Head of caudate nucleus (tissue), 42 donors: Measurements from ENCODE around the gene NBPF12.
A peak's percentile ranks its signal among the peaks of the same experiment; 100 is the strongest.
"Not testable (repeated sequence)": the region's sequence is repeated elsewhere in the genome, so short reads cannot be mapped to it uniquely, and the experiment has no call there.

ENCODE experiments used
- DNase-seq, 42 donors: peaks; one replicate each; pipeline versions ENCODE4 v3.0.0 to v3.0.0-alpha.2; 2020 to 2021; ENCODE audit warnings: mixed read lengths in 7 of 42
- intact Hi-C: fragments of 100-400 bp; cut with DNase I; formaldehyde crosslinking; loops from one replicate; pipeline ENCODE4 v1.15.0; 2022

Gene NBPF12

GRCh38 chr1:146938242-146938902, at the start of gene NBPF12:
Gene NBPF12, plus strand, starts transcription at chr1:146938324. Its CDS starts 21,820 bp downstream, at chr1:146960144.
- intact Hi-C loops = not testable (repeated sequence)

GRCh38 chr1:146891355-146891754, 46.8 kb upstream of the NBPF12 start:
- intact Hi-C loops, DNase-seq: not testable (repeated sequence)

More at GRCh38 chr1:146938242-146938902, at the start of gene NBPF12:
- DNase-seq = peak; percentile 71 to 95 (median 86)

GRCh38 chr1:146892331-146892730, 45.8 kb upstream of the NBPF12 start:
- intact Hi-C loops, DNase-seq: not testable (repeated sequence)

GRCh38 chr1:146907565-146908261, 30.4 kb upstream of the NBPF12 start:
- intact Hi-C loops, DNase-seq: not testable (repeated sequence)

- intact Hi-C loops, DNase-seq: not testable (repeated sequence)
These were observed 25.1 kb upstream of the NBPF12 start for GRCh38 chr1:146912975-146913374.

GRCh38 chr1:146920811-146921210, 17.3 kb upstream of the NBPF12 start:
- intact Hi-C loops, DNase-seq: not testable (repeated sequence)

GRCh38 chr1:146922614-146923013, 15.5 kb upstream of the NBPF12 start:
- DNase-seq, intact Hi-C loops: not testable (repeated sequence)

GRCh38 chr1:146924106-146924505, 14.0 kb upstream of the NBPF12 start:
- intact Hi-C loops = not testable (repeated sequence)

GRCh38 chr1:146926413-146926812, 11.7 kb upstream of the NBPF12 start:
- DNase-seq, intact Hi-C loops: not testable (repeated sequence)

More at GRCh38 chr1:146924106-146924505, 14.0 kb upstream of the NBPF12 start:
- peak in 20 of 42 donors; percentile 3 to 74 (median 37) for DNase-seq

GRCh38 chr1:146930225-146930624, 7.9 kb upstream of the NBPF12 start:
- intact Hi-C loops = not testable (repeated sequence)

GRCh38 chr1:146934390-146935223, 3.5 kb upstream of the NBPF12 start:
- intact Hi-C loops = not testable (repeated sequence)
- peak in 10 of 42 donors; percentile 4 to 50 (median 24) for DNase-seq

More at GRCh38 chr1:146930225-146930624, 7.9 kb upstream of the NBPF12 start:
- not testable (repeated sequence) for DNase-seq

GRCh38 chr1:146937462-146937861, 662 bp upstream of the NBPF12 start:
- intact Hi-C loops, DNase-seq: not testable (repeated sequence)

GRCh38 chr1:146938927-146939786, 1.0 kb downstream of the NBPF12 start:
- peak in 32 of 42 donors; percentile 2 to 50 (median 20) for DNase-seq
- intact Hi-C loops = not testable (repeated sequence)

- DNase-seq, intact Hi-C loops: not testable (repeated sequence)
These were observed 2.2 kb downstream of the NBPF12 start for GRCh38 chr1:146940293-146940692.

- DNase-seq, intact Hi-C loops: not testable (repeated sequence)
These were observed 5.3 kb downstream of the NBPF12 start for GRCh38 chr1:146943342-146943886.

- DNase-seq, intact Hi-C loops: not testable (repeated sequence)
These were observed 10.0 kb downstream of the NBPF12 start for GRCh38 chr1:146948127-146948526.

GRCh38 chr1:146964340-146964739, 26.2 kb downstream of the NBPF12 start:
- intact Hi-C loops, DNase-seq: not testable (repeated sequence)

- intact Hi-C loops = not testable (repeated sequence)
- DNase-seq = peak in 2 of 42 donors; percentile 8 to 18
These were observed 28.2 kb downstream of the NBPF12 start for GRCh38 chr1:146966351-146966750.
